ENCODE results near the gene PCDHB14.
"Not testable (repeated sequence)": the region's sequence is repeated elsewhere in the genome, so short reads cannot be mapped to it uniquely, and the experiment has no call there.

PCDHB14 gene

DNA sequence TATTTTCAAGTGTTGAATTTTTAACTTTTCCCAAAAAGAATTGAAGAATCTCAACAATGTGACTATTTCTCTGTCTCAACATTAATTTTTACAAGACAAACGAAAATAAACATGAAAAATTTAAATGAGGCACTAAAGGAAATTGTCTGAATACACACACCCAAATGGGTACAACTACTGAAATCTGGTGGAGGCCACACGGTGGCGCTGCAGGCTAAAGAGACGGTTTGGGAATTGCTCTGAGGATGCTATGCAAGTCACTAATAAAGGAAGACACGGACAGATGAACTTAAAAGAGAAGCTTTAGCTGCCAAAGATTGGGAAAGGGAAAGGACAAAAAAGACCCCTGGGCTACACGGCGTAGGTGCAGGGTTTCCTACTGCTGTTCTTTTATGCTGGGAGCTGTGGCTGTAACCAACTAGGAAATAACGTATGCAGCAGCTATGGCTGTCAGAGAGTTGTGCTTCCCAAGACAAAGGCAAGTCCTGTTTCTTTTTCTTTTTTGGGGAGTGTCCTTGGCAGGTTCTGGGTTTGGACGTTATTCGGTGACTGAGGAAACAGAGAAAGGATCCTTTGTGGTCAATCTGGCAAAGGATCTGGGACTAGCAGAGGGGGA is 30.9 kb upstream of the PCDHB14 start, which contains the start of gene PCDHB10:
Gene PCDHB10, plus strand, starts transcription at position 244 of the 616 bp plus-strand sequence. Its CDS starts 200 bp downstream, at position 444.
- Histone ChIP-seq H3K36me3 (ENCODE audit: low read depth) (no peaks in the 10 kb centered on the region), H3K4me3 (ENCODE audit: severe bottlenecking) (no peak within 1 kb of the TSS), H3K27ac (ENCODE audit: poor library complexity, severe bottlenecking) (no peak within 1 kb of the TSS), H3K9me3 (ENCODE audit: severe bottlenecking) (peaks cover 13% of the 10 kb centered on the region), H3K27me3 (ENCODE audit: insufficient read depth, poor library complexity, severe bottlenecking) (peaks cover 51% of the 10 kb centered on the region), H3K4me1 (ENCODE audit: insufficient read depth, poor library complexity, severe bottlenecking) (no peaks in the 10 kb centered on the region)
- DNase-seq (ENCODE audit: low spot score) (no peak), ATAC-seq (ENCODE audit: low read depth) (no peak)
- TF ChIP-seq, protein P1, sequence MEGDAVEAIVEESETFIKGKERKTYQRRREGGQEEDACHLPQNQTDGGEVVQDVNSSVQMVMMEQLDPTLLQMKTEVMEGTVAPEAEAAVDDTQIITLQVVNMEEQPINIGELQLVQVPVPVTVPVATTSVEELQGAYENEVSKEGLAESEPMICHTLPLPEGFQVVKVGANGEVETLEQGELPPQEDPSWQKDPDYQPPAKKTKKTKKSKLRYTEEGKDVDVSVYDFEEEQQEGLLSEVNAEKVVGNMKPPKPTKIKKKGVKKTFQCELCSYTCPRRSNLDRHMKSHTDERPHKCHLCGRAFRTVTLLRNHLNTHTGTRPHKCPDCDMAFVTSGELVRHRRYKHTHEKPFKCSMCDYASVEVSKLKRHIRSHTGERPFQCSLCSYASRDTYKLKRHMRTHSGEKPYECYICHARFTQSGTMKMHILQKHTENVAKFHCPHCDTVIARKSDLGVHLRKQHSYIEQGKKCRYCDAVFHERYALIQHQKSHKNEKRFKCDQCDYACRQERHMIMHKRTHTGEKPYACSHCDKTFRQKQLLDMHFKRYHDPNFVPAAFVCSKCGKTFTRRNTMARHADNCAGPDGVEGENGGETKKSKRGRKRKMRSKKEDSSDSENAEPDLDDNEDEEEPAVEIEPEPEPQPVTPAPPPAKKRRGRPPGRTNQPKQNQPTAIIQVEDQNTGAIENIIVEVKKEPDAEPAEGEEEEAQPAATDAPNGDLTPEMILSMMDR (IDR thresholded peaks at IDR 0.05; ENCODE audit: poor library complexity, severe bottlenecking) = peak; percentile 44

DNA sequence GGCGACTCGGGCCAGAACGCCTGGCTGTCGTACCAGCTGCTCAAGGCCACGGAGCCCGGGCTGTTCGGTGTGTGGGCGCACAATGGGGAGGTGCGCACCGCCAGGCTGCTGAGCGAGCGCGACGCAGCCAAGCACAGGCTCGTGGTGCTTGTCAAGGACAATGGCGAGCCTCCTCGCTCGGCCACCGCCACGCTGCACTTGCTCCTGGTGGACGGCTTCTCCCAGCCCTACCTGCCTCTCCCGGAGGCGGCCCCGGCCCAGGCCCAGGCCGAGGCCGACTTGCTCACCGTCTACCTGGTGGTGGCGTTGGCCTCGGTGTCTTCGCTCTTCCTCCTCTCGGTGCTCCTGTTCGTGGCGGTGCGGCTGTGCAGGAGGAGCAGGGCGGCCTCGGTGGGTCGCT is 28.8 kb upstream of the PCDHB14 start:
- not testable (repeated sequence) for H3K4me1 ChIP-seq (ENCODE audit: insufficient read depth, poor library complexity, severe bottlenecking); H3K27ac ChIP-seq (ENCODE audit: poor library complexity, severe bottlenecking); ATAC-seq (ENCODE audit: low read depth); H3K36me3 ChIP-seq (ENCODE audit: low read depth); DNase-seq (ENCODE audit: low spot score); H3K4me3 ChIP-seq (ENCODE audit: severe bottlenecking)
- H3K9me3 ChIP-seq (ENCODE audit: severe bottlenecking) = peaks cover 14% of the 10 kb centered on the region
- peaks cover 38% of the 10 kb centered on the region for H3K27me3 ChIP-seq (ENCODE audit: insufficient read depth, poor library complexity, severe bottlenecking)

DNA sequence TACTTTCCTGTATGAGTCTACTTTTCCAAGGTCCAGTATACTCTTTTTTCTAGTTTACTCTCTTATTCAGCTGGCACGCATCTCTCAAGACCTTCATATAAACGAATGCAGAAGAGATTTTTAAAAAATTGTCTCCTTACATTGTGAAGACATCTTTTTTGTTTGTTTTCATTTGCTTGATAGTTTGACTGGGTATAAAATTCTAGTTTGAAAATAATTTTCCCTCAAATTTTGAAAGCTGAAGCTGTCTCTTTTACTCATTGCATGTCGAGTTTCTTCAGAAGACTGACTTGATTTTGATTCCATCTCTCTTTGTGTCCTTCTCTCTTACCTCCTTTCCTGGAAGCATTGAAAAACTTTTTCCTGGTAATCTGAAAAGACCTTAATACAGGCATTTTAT is 26.8 kb upstream of the PCDHB14 start:
- Histone ChIP-seq H3K27me3 (ENCODE audit: insufficient read depth, poor library complexity, severe bottlenecking) (peaks cover 32% of the 10 kb centered on the region), H3K36me3 (ENCODE audit: low read depth) (no peaks in the 10 kb centered on the region), H3K27ac (ENCODE audit: poor library complexity, severe bottlenecking) (no peak overlapping the region), H3K4me1 (ENCODE audit: insufficient read depth, poor library complexity, severe bottlenecking) (no peaks in the 10 kb centered on the region), H3K4me3 (ENCODE audit: severe bottlenecking) (no peak overlapping the region), H3K9me3 (ENCODE audit: severe bottlenecking) (peaks cover 14% of the 10 kb centered on the region)
- ATAC-seq (ENCODE audit: low read depth) (no peak), DNase-seq (ENCODE audit: low spot score) (no peak)
- TF ChIP-seq, protein P1 (IDR thresholded peaks at IDR 0.05; ENCODE audit: poor library complexity, severe bottlenecking) = no peak

DNA sequence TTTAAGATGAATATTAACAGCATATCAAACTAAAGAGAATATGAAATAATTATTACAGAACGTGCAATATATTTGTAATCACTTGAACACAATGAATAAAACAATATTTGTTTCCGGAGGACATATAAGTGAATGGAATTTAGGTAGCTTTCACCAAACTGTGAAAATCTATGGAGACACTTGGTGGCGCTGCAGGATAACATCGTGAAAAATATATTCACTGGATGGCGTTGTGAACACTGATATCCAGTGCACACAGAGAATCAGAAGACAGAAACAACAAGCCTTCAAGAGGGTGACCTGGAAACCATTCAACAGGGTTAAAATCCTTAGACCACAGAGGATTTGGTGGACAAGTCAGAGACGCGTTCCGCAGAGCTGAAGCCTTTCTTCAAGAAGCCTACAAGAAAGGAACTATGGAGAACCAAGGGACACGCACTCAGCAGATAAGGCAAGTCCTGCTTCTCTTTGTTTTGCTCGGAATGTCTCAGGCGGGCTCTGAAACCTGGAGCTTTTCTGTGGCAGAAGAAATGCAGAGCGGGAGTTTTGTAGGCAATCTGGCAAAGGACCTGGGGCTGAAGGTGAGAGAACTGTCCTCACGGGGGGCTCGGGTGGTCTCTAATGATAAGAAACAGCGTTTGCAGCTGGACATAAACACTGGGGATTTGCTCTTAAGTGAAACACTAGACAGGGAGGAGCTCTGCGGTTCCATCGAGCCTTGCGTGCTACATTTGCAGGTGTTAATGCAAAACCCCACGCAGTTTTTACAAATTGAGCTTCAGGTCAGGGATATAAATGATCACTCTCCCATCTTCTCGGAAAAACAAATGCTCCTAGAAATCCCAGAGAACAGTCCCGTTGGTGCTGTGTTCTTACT is 23.5 kb upstream of the PCDHB14 start, which contains the start of gene PCDHB11:
Gene PCDHB11, plus strand, starts transcription at position 269 of the 877 bp plus-strand sequence. Its CDS starts 148 bp downstream, at position 417.
- H3K4me1 ChIP-seq (ENCODE audit: insufficient read depth, poor library complexity, severe bottlenecking) = no peaks in the 10 kb centered on the region
- no peak within 1 kb of the TSS for H3K27ac ChIP-seq (ENCODE audit: poor library complexity, severe bottlenecking)
- H3K36me3 ChIP-seq (ENCODE audit: low read depth) = no peaks in the 10 kb centered on the region
- TF ChIP-seq, protein P1 (IDR thresholded peaks at IDR 0.05; ENCODE audit: poor library complexity, severe bottlenecking) = peak; percentile 26
- H3K9me3 ChIP-seq (ENCODE audit: severe bottlenecking) = peaks cover 14% of the 10 kb centered on the region
- DNase-seq (ENCODE audit: low spot score) (no peak), ATAC-seq (ENCODE audit: low read depth) (no peak)
- H3K27me3 ChIP-seq (ENCODE audit: insufficient read depth, poor library complexity, severe bottlenecking) = peaks cover 22% of the 10 kb centered on the region
- H3K4me3 ChIP-seq (ENCODE audit: severe bottlenecking) = no peak within 1 kb of the TSS

DNA sequence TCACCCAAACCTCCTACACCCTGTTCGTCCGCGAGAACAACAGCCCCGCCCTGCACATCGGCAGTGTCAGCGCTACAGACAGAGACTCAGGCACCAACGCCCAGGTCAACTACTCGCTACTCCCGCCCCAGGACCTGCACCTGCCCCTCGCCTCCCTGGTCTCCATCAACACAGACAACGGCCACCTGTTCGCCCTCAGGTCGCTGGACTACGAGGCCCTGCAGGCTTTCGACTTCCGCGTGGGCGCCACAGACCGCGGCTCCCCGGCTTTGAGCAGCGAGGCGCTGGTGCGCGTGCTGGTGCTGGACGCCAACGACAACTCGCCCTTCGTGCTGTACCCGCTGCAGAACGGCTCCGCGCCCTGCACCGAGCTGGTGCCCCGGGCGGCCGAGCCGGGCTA is 22.0 kb upstream of the PCDHB14 start:
- H3K4me3 ChIP-seq (ENCODE audit: severe bottlenecking); ATAC-seq (ENCODE audit: low read depth); H3K27ac ChIP-seq (ENCODE audit: poor library complexity, severe bottlenecking): not testable (repeated sequence)

DNA sequence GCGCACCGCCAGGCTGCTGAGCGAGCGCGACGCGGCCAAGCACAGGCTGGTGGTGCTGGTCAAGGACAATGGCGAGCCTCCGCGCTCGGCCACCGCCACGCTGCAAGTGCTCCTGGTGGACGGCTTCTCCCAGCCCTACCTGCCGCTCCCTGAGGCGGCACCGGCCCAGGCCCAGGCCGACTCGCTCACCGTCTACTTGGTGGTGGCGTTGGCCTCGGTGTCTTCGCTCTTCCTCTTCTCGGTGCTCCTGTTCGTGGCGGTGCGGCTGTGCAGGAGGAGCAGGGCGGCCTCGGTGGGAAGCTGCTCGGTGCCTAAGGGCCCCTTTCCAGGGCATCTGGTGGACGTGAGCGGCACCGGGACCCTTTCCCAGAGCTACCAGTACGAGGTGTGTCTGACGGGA is 21.5 kb upstream of the PCDHB14 start:
- H3K27me3 ChIP-seq (ENCODE audit: insufficient read depth, poor library complexity, severe bottlenecking) = peaks cover 27% of the 10 kb centered on the region
- not testable (repeated sequence) for ATAC-seq (ENCODE audit: low read depth); H3K4me1 ChIP-seq (ENCODE audit: insufficient read depth, poor library complexity, severe bottlenecking); H3K9me3 ChIP-seq (ENCODE audit: severe bottlenecking); DNase-seq (ENCODE audit: low spot score); H3K36me3 ChIP-seq (ENCODE audit: low read depth); H3K27ac ChIP-seq (ENCODE audit: poor library complexity, severe bottlenecking); H3K4me3 ChIP-seq (ENCODE audit: severe bottlenecking)

More for the DNA sequence above, 22.0 kb upstream of the PCDHB14 start:
- peaks cover 25% of the 10 kb centered on the region for H3K27me3 ChIP-seq (ENCODE audit: insufficient read depth, poor library complexity, severe bottlenecking)
- not testable (repeated sequence) for H3K9me3 ChIP-seq (ENCODE audit: severe bottlenecking); DNase-seq (ENCODE audit: low spot score); H3K4me1 ChIP-seq (ENCODE audit: insufficient read depth, poor library complexity, severe bottlenecking); H3K36me3 ChIP-seq (ENCODE audit: low read depth)
